HK-2 (cell line): ENCODE results near the gene RNASE11.
"Not testable (repeated sequence)": the region's sequence is repeated elsewhere in the genome, so short reads cannot be mapped to it uniquely, and the experiment has no call there.

Experiments
- DNase-seq: peaks from one replicate; pipeline ENCODE4 v3.0.0-alpha.2; 2018; ENCODE audit not compliant: unreplicated experiment

The RNASE11 gene

GRCh38 chr14:20587489-20588154 is at the start of gene RNASE11:
TSS of gene RNASE11 (minus strand) at chr14:20588001.
- DNase-seq, result no peak

- peak; percentile 60 for DNase-seq
These were observed 45.3 kb upstream of the RNASE11 start for GRCh38 chr14:20632831-20633691.

- DNase-seq, result no peak
These were observed 44.6 kb upstream of the RNASE11 start for GRCh38 chr14:20632448-20632830.

DNA sequence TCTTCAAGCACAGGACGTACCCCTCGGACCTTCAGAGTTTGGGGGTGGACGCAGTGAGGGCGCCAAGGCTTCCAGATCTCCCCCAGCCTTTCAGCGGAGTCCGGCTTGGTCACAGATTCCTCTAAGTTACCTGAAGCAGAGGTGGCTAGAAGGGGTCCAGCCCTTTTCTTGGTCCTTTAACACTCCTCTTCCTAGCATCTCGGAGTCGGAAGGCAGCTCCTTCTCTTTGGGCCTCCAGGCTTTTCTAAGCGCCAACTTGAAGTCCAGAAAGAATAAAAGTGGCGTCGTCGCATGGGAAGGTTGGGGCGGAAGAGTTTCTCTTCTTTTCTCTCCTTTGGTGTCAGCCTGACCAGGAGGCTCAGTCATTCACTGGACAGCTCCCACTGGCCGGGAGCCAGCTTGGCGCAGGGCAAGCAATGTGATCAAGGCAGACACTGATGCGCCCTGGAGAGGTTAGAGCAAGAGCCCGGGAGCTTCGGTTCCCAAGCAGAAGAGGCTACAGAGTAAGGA is 44.1 kb upstream of the RNASE11 start:
- DNase-seq, result peak; percentile 71

GRCh38 chr14:20631023-20631879 is 43.5 kb upstream of the RNASE11 start:
- DNase-seq, result peak; percentile 62

- peak; percentile 70 for DNase-seq
These were observed 42.7 kb upstream of the RNASE11 start for GRCh38 chr14:20630340-20631022.

GRCh38 chr14:20628063-20628854 is 40.5 kb upstream of the RNASE11 start:
- DNase-seq, result no peak

- DNase-seq, result no peak
These were observed 39.7 kb upstream of the RNASE11 start for GRCh38 chr14:20627346-20628027.

DNA sequence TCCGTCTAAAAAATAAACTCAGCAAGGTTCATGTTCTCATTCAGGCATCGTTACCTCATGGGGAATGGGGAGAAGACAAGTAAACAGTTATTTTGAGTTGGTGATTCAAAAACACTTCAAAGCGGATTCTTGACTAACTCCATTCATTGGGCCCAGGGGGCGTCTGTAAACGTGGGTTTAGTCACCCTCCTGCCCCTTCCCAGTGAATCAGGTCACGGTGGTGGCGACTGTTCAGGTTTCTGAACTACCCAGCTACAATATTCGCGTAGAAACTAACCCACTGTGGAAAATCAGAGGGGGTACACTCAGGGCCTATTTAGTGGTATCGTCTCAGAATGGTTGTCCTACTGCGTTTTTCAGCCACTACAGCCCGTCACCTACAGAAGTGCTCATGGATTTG is 38.5 kb upstream of the RNASE11 start:
- no peak for DNase-seq

GRCh38 chr14:20624495-20625070 is 36.8 kb upstream of the RNASE11 start:
- DNase-seq, result peak; percentile 59

DNA sequence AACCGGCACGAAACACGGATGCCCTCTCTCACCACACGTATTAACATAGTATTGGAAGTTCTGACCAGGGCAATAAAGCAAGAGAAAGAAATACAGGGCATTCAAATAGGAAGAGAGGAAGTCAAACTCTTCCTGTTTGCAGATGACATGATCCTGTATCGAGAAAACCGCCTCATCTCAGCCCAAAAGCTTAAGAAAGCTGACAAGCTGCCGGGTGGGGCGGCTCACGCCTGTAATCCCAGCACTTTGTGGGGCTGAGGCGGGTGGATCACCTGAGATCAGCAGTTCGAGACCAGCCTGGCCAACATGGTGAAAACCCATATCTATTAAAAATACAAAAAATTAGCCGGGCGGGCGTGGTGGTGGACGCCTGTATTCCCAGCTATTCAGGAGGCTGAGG is 36.0 kb upstream of the RNASE11 start:
- DNase-seq, result no peak

- DNase-seq, result no peak
These were observed 35.1 kb upstream of the RNASE11 start for GRCh38 chr14:20622816-20623291.

- DNase-seq, result no peak
These were observed 33.1 kb upstream of the RNASE11 start for GRCh38 chr14:20620798-20621478.

DNA sequence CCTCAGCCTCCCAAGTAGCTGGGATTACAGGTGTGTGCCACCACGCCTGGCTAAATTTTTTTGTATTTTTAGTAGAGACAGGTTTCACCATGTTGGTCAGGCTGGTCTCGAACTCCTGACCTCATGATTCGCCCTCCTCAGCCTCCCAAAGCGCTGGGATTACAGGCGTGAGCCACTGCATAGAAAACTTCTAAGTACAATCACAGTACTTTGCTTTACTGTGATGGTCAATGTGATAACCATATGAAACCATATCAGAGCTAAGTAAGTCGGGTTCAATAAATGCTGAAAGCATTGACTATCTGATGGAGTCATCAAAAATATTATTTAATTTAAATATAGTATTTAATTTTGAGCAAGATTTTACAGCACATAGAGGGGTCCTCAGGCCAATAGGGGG is 31.9 kb upstream of the RNASE11 start:
- DNase-seq, result not testable (repeated sequence)

DNA sequence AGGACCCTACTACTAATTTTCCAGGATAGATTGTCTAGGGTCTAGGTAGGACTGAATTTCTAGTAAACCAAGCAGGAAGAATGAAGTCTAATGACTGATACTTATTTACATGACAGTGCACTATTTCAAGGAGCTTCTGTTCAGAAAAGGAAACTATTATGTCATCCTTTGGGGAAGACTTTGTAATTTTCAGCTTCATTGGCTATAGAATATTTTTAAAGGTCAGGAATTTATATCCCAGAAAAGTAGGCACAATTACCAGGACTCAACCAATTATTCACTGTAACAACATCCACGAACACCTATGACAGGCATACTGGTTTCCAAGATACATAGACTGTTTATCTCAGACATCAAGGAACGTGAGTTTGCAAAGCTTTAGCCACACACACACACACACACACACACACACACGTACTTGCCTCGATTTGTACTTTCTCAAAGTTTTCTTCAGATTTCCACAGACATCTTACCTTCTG is 30.5 kb upstream of the RNASE11 start:
- no peak for DNase-seq

DNA sequence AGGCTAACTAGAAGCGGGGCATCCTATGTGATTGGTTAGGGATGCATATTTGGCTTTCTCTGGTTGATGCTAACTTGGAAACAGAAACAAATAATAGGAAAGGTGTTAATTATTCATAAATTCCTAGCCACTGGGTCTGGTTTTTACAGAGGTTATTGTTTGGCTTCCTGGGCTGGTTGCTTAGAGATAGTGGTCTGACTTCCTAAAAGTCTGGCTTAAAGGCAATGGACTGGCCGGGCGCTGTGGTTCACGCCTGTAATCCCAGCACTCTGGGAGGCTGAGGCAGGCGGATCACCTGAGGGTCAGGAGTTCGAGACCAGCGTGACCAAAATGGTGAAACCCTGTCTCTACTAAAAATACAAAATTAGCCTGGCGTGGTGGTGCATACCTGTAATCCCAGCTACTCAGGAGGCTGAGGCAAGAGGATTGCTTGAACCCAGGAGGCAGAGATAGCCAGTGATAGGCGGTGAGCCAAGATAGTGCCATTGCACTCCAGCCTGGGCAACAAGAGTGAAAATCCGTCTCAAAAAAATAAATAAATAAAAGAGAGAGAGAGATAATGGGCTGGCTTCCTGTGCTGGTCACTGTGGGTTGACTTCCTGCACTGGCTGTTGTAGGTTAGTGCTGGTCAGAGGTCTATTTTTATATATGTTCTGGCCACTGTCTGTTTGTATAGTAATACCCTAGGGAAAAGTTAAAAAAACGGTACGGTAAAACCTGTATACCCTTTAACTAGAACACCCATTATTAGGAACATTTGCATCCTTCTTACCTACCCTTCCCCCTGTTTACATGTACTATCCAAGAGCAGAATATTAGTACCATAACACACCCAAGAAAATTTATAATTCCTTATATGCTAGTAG is 29.6 kb upstream of the RNASE11 start:
- DNase-seq, result no peak

DNA sequence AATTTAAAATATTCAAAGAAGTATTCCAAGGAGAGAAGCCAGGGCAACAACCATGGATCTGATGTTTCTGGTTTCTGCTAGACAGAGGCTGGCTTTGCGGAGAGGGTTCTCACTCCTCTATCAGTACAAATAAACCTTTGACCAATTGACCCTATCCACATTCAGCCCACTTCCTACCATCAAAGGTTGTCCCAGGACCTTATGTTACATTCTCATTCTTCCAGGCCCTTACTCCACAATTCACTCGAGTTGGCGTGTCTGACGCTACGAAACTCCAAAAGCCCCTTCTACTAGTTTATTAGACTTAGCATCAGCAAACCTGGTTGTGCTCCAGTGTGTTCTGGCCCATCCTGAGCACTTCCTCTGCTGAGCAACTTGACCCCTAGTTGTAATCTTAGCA is 28.2 kb upstream of the RNASE11 start:
- no peak for DNase-seq
